Hepatocyte (in vitro differentiated cells): ENCODE data around the gene MCF2L2. TPM values are rescaled to one million over a fixed set of nuclear protein-coding genes. Genes with fewer than 3 reads are reported as not detected.
"Not testable (repeated sequence)": the region's sequence is repeated elsewhere in the genome, so short reads cannot be mapped to it uniquely, and the experiment has no call there.

Source experiments
- DNase-seq: peaks from one replicate; pipeline ENCODE4 v3.0.0-alpha.2; 2016; ENCODE audit warnings: low spot score
- H2AFZ ChIP-seq: fragments of 200-600 bp; sonication (generic); 2 replicates; pipeline ENCODE4 v1.6.0; 2016; ENCODE audit warnings: antibody characterized with exemption, mild to moderate bottlenecking
- H3K27ac ChIP-seq: fragments of 200-600 bp; sonication (generic); 2 replicates; pipeline ENCODE4 v1.5.1; 2016; ENCODE audit warnings: mild to moderate bottlenecking
- H3K27me3 ChIP-seq: fragments of 200-600 bp; sonication (generic); 2 replicates; pipeline ENCODE4 v1.6.1; 2016
- H3K36me3 ChIP-seq: fragments of 200-600 bp; sonication (generic); replicated peaks from 2 replicates; pipeline ENCODE4 v1.5.1; 2016; ENCODE audit warnings: low read depth; ENCODE audit not compliant: insufficient read depth
- H3K4me1 ChIP-seq: fragments of 200-600 bp; sonication (generic); 2 replicates; pipeline ENCODE4 v1.5.1; 2016; ENCODE audit warnings: mild to moderate bottlenecking, moderate library complexity; ENCODE audit not compliant: insufficient read depth
- H3K4me2 ChIP-seq: fragments of 200-600 bp; sonication (generic); 2 replicates; pipeline ENCODE4 v1.6.0; 2016
- H3K4me3 ChIP-seq: fragments of 200-600 bp; sonication (generic); 2 replicates; pipeline ENCODE4 v1.5.1; 2016; ENCODE audit warnings: mild to moderate bottlenecking
- H3K79me2 ChIP-seq: fragments of 200-600 bp; sonication (generic); 2 replicates; pipeline ENCODE4 v1.6.0; 2017; ENCODE audit warnings: mild to moderate bottlenecking
- H3K9me2 ChIP-seq: fragments of 200-600 bp; sonication (generic); replicated peaks from 2 replicates; pipeline ENCODE4 v1.6.0; 2017; ENCODE audit warnings: mild to moderate bottlenecking; ENCODE audit not compliant: insufficient read depth
- H3K9me3 ChIP-seq: fragments of 200-600 bp; sonication (generic); 2 replicates; pipeline ENCODE4 v1.5.1; 2016; ENCODE audit warnings: low read depth, mild to moderate bottlenecking
- H4K20me1 ChIP-seq: fragments of 200-600 bp; sonication (generic); 2 replicates; pipeline ENCODE4 v1.6.0; 2016; ENCODE audit warnings: mild to moderate bottlenecking; ENCODE audit not compliant: insufficient read depth, poor library complexity, severe bottlenecking
- CTCF ChIP-seq: fragments of 200-600 bp; sonication (generic); IDR thresholded peaks from 2 replicates; pipeline ENCODE4 v1.5.1; 2016; ENCODE audit warnings: antibody characterized with exemption, mild to moderate bottlenecking; ENCODE audit not compliant: poor library complexity
- EZH2 ChIP-seq: fragments of 200-600 bp; sonication (generic); IDR thresholded peaks from 2 replicates; pipeline ENCODE4 v1.6.1; 2016; ENCODE audit warnings: antibody characterized with exemption, mild to moderate bottlenecking, borderline replicate concordance
- EZH2phosphoT487 ChIP-seq: fragments of 200-600 bp; sonication (generic); IDR thresholded peaks from one replicate; pipeline ENCODE4 v1.6.1; 2018; ENCODE audit warnings: antibody characterized with exemption, mild to moderate bottlenecking, low read depth, moderate library complexity; ENCODE audit not compliant: unreplicated experiment, severe bottlenecking
- WGBS: methylation state at CpG from one replicate; pipeline ENCODE4 v1.1.6; 2016; ENCODE audit warnings: low lambda C conversion rate; ENCODE audit errors: missing lambda C conversion rate; 5-methylcytosine and 5-hydroxymethylcytosine counted together
- polyA plus RNA-seq: library from polyadenylated mRNA; unstranded; fragments of >200 nt; fragmentation: Nextera tagmentation; extraction: Ambion mirVana; gene quantifications from 2 replicates; pipeline ENCODE4 v1.2.1, GENCODE V29; 2016
- total RNA-seq: library from RNA; depleted of rRNA; stranded (reverse); fragments of >200 nt; gene quantifications from 2 replicates; pipeline ENCODE4 v1.2.3, GENCODE V29; 2014

Gene MCF2L2
- total and polyA plus RNA-seq, 2 experiments from 2014 or later: 0.17 to 0.63 TPM

- WGBS: 78% methylated on average over 5 of the region's 5 CpGs
- Histone ChIP-seq H3K4me3 (no peak overlapping the region), H3K9me2 (no peaks in the 10 kb centered on the region), H3K4me2 (no peak overlapping the region), H3K27ac (no peak overlapping the region), H2AFZ (no peak overlapping the region), H4K20me1 (no peaks in the 10 kb centered on the region), H3K27me3 (peaks cover 18% of the 10 kb centered on the region), H3K9me3 (no peaks in the 10 kb centered on the region), H3K4me1 (no peaks in the 10 kb centered on the region), H3K79me2 (no peaks in the 10 kb centered on the region), H3K36me3 (no peaks in the 10 kb centered on the region)
- DNase-seq: no peak
- no peak for TF ChIP-seq EZH2
- TF ChIP-seq EZH2phosphoT487: no peak
- TF ChIP-seq CTCF: no peak
Observed at GRCh38 chr3:183172051-183172639, 256.3 kb downstream of the MCF2L2 start.

- H3K4me3 ChIP-seq, H3K27ac ChIP-seq, DNase-seq, H4K20me1 ChIP-seq, H3K9me2 ChIP-seq, H2AFZ ChIP-seq, H3K36me3 ChIP-seq, H3K79me2 ChIP-seq, H3K9me3 ChIP-seq, H3K27me3 ChIP-seq, H3K4me1 ChIP-seq, H3K4me2 ChIP-seq: not testable (repeated sequence)
- 74% methylated on average over 1 of the region's 1 CpG for WGBS
Observed at GRCh38 chr3:183167975-183168374, 260.4 kb downstream of the MCF2L2 start.

GRCh38 chr3:183163563-183163962 lies 264.9 kb downstream of the MCF2L2 start:
- no peak for TF ChIP-seq CTCF
- TF ChIP-seq EZH2: no peak
- TF ChIP-seq EZH2phosphoT487: no peak
- WGBS: 96% methylated on average over 25 of the region's 25 CpGs
- no peaks in the 10 kb centered on the region for H3K79me2 ChIP-seq
- no peak overlapping the region for H2AFZ ChIP-seq
- peaks cover 9% of the 10 kb centered on the region for H3K4me1 ChIP-seq
- H3K36me3 ChIP-seq: no peaks in the 10 kb centered on the region
- H4K20me1 ChIP-seq: no peaks in the 10 kb centered on the region
- no peak for DNase-seq
- H3K4me3 ChIP-seq: no peak overlapping the region
- no peaks in the 10 kb centered on the region for H3K9me3 ChIP-seq
- peaks cover 7% of the 10 kb centered on the region for H3K27me3 ChIP-seq
- no peak overlapping the region for H3K27ac ChIP-seq
- no peak overlapping the region for H3K4me2 ChIP-seq
- no peaks in the 10 kb centered on the region for H3K9me2 ChIP-seq

GRCh38 chr3:183161552-183162336 lies 266.7 kb downstream of the MCF2L2 start:
- WGBS: 44% methylated on average over 25 of the region's 25 CpGs
- Histone ChIP-seq H3K4me1 (peaks cover 9% of the 10 kb centered on the region), H3K4me3 (peak overlapping the region; percentile 70), H3K4me2 (peak overlapping the region; percentile 99), H3K27me3 (peaks cover 7% of the 10 kb centered on the region), H3K27ac (no peak overlapping the region), H3K36me3 (no peaks in the 10 kb centered on the region), H3K9me2 (no peaks in the 10 kb centered on the region), H3K79me2 (no peaks in the 10 kb centered on the region), H2AFZ (peak overlapping the region; percentile 94), H4K20me1 (no peaks in the 10 kb centered on the region), H3K9me3 (no peaks in the 10 kb centered on the region)
- DNase-seq: peak; percentile 44
- TF ChIP-seq EZH2phosphoT487 (no peak), CTCF (no peak), EZH2 (no peak)
